ENCODE measurements around the gene SLC17A1.

SLC17A1 gene, protein sequence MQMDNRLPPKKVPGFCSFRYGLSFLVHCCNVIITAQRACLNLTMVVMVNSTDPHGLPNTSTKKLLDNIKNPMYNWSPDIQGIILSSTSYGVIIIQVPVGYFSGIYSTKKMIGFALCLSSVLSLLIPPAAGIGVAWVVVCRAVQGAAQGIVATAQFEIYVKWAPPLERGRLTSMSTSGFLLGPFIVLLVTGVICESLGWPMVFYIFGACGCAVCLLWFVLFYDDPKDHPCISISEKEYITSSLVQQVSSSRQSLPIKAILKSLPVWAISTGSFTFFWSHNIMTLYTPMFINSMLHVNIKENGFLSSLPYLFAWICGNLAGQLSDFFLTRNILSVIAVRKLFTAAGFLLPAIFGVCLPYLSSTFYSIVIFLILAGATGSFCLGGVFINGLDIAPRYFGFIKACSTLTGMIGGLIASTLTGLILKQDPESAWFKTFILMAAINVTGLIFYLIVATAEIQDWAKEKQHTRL

DNA sequence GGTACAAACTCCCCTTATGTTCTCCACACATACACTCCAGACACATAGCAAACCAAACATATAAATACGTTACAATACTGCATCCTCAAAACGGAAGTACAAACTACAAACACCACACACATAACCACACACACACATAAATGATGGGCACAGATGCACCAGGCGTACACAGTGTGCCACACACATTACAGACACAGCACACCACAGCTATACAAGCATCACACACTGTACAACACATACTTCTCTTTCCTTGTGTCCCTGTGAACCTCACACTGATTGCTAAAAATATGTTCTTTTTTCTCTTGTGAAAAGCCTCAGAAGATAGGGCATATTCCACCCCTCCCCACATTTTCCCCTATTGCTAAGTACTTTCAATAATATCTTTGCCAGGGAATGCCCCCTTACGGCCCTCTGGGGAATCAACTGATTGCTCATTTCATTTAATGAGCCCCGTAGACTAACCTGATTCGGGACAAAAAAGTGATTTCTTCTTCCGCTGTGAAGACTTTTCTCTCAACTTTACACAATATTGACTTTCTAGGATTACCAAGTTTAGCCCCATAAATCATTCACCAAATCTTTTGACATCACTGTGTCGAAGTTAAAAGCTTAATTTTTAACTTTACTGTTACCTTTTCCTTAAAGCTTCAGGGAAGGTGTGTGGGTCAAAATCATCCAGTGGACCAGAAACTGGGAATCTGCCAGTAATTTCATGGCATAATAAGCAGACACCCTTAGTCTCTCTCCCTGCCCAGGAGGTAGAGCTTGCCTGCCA lies at the start of gene SLC17A1:
TSS of gene SLC17A1 (minus strand) at position 521 of the 775 bp plus-strand sequence. CDS start 1,495 bp downstream, outside the sequence.
- DNase-seq = no peak

GRCh38 chr6:25880601-25881000 lies 48.7 kb upstream of the SLC17A1 start:
- DNase-seq = no peak

- no peak for DNase-seq
Observed at GRCh38 chr6:25878721-25879322, 47.0 kb upstream of the SLC17A1 start.

GRCh38 chr6:25875926-25876602 lies 44.2 kb upstream of the SLC17A1 start:
- no peak for DNase-seq

DNA sequence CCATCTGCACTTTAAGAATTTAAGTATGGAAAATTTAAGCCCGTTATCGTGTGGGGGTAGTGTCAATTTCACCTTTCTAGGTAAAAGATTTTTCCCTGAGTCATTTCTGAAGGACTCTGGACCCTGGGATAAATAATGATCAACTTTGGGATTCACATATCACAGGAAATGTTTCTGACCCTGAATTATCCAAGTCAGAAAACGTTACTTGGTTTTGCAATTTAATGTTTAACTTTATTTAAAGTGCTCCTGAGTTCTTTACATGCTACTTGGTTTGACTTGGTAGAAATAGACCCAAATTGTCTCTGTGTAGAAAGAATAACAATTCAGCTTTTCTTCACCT lies 43.7 kb upstream of the SLC17A1 start:
- DNase-seq = no peak

GRCh38 chr6:25874822-25875562 lies 43.1 kb upstream of the SLC17A1 start:
- no peak for DNase-seq

- DNase-seq = no peak
Observed at GRCh38 chr6:25874118-25874517, 42.3 kb upstream of the SLC17A1 start, which contains the start of gene SLC17A3. SLC17A3 (minus strand) TSS chr6:25874243; CDS start chr6:25868387, 5,856 bp downstream.

GRCh38 chr6:25872814-25873213 lies 41.0 kb upstream of the SLC17A1 start:
- DNase-seq = no peak

- no peak for DNase-seq
Observed at GRCh38 chr6:25869840-25870239, 38.0 kb upstream of the SLC17A1 start.

DNA sequence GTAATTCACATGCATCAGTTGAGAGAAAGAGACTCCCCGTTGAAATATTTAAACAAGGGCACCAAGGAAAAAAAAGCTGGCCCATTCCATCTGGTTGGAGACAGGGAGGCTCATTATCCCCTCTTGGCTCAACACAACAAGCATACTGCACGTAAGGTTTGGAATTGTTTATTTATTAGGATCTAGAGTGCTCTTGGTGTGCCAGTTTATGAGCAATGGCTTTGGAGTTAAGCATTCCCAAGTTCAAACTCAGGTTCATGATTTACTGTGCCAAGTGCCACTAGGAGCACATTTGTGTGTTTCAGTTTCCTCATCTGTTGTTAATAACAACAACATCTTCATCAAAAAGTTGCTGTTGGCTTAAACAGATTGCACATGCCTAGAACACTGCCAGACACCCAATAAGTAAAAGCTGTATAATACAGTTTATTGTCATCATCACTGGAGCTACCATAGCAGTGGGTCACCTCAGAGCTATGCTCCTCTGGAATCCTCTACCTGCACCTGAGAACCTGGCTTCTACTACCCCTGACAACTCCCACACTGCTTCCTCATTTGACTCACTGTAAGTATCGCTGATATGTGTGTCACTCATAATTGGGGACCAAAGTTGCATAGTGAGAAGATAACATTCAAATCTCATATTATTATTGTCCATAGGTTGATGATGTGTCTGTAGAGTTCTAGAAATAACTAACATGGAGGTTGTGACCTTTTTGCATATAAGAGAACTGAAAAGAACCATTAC lies 36.8 kb upstream of the SLC17A1 start:
- no peak for DNase-seq

DNA sequence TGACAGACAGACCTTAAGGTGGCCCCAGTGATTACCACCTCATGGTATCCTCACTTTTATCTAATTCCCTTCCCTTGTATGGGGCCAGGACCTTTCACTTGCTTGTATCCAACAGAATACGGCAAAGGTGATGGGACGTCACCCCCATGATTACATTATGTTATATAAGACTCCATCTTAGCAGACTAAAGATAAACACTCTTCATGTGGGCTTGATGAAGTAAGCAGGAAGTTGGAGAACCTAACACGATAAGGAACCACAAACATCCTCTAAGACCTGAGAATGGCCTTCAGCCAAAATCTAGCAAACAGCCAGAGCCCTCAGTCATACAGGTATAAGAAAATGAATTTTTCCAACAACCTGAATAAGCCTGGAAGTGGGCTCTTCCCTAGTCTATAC lies 34.2 kb upstream of the SLC17A1 start:
- DNase-seq = no peak

DNA sequence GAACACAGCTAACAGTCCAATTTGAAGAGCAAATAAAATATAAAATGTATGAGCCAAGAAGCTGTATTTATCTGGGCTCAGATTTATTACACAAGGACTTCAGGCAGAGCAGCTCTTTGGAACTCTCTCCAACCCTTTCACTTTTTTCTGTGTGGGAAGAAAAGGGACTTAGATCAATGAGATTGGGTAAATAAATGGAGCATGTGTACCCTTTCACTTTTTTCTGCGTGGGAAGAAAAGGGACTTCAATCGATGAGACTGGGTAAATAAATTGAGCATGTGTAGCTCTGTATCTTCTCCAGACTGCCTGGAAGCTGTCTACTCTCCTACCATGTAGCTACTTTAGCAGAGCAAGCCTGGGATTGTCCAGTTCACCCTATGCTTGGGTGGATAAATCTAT lies 31.5 kb upstream of the SLC17A1 start:
- no peak for DNase-seq

DNA sequence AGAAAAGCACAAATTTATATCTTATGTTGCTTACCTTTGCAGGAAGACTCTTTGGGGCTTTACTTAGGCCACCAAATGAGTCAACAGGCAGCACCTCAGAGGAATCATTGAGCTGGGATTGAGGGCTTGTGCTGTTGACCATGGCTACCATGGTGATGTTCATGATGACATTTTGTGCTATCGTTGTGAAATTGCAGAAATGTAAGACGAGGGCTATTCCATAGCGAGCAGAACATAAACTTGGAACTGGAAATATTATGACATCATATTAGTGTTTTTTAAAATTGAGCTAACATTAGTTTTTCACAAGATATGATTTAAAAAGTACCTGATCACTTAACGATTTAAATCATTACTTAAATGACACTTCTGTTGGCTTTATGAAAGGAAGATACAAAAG lies 30.3 kb upstream of the SLC17A1 start:
- DNase-seq = no peak

DNA sequence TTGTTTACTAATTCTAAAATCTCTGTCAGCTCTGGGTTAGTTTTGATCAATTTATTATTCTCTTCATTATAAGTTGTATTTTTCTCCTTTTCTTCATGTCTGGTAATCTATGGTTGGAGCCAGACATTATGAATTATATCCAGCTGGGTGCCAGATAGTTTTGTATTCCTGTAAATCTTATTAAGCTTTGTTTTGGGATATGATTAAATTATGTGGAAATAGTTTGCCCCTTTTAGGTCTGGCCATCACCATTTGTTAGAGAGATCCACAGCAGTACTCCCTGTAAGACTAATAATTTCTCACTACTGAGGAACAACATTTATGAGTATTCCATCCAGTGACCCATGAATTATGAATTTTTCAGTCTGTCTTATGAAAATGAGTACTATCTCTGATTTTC lies 20.9 kb upstream of the SLC17A1 start:
- no peak for DNase-seq

- DNase-seq = no peak
Observed at GRCh38 chr6:25851961-25852360, 20.1 kb upstream of the SLC17A1 start.

DNA sequence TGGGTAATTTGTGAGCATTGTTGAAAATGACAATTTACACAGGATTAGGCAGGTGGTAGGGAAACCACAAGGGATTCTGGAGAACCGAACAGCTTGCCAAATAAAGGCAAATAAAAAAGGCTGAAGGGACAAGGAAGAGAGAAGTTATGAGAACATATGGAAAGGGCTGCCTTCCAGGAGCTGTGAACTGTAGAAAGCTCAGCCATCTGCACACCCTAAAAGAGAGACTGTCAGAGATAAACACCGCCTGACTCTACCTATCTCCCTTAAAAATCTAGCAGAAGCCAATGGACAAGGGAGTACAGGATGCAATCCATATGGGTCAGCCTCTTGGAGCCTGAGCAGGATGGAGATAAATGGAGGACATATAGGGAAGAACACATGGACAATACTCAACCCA lies 12.7 kb upstream of the SLC17A1 start:
- no peak for DNase-seq

DNA sequence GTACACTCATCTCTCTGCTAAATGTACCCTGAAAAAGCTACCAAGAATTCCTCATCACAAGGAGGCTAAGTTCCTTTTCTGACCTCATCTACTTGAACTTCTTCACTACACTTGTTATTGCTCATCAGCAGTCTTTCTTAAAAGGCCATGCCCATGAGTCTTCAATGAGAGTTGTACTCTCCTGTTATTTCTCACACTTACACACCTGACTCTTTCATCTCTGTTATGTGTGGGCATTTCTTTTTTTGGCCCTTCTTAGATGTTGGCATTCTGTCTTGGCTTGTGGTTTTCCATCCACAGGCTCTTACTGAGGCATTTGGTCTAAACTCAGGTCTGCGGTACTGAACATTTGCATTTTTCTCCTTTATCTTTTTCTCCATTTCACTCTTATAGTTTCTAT lies 10.7 kb upstream of the SLC17A1 start:
- no peak for DNase-seq

- no peak for DNase-seq
Observed at GRCh38 chr6:25835442-25836283, 3.8 kb upstream of the SLC17A1 start.

DNA sequence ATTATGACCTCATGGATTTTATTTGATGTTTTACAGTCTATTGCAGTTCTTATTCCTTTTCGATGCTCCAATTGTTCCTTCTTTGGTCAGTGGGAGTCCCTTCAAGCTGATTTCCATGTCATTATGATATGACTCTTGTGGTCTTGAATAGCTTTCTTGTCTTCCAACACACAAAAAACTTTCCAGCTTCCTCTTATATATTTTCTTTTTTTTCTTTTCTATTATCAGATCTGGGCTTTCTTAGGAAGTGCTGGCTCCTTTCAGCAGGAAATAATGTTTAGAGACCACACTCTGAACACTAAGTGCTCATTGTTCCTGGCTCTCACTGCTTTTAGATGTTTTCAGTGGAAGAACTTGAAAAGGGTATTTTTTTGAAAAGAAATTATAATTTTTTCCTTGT lies 3.1 kb upstream of the SLC17A1 start:
- DNase-seq = no peak

GRCh38 chr6:25833136-25833535 lies 1.3 kb upstream of the SLC17A1 start:
- no peak for DNase-seq

- no peak for DNase-seq
Observed at GRCh38 chr6:25832670-25833069, 818 bp upstream of the SLC17A1 start.
